Chondrocyte (in vitro differentiated cells): ENCODE measurements around the gene IVD. TPM values are rescaled to one million over a fixed set of nuclear protein-coding genes. Genes with fewer than 3 reads are reported as not detected.

ENCODE experiments used
- DNase-seq: peaks from one replicate; pipeline ENCODE4 v3.0.0; 2021; ENCODE audit warnings: mixed read lengths, low spot score
- H3K27ac Mint-ChIP-seq: one replicate; pipeline ENCODE4 v1.8.0; 2021; ENCODE audit warnings: mild to moderate bottlenecking, moderate library complexity, mixed read lengths; ENCODE audit not compliant: unreplicated experiment
- H3K27me3 Mint-ChIP-seq: 2 replicates; pipeline ENCODE4 v1.8.0; 2021; ENCODE audit warnings: low read depth, mixed read lengths
- H3K36me3 Mint-ChIP-seq: 2 replicates; pipeline ENCODE4 v1.8.0; 2021; ENCODE audit warnings: low read depth, mixed read lengths
- H3K4me1 Mint-ChIP-seq: 2 replicates; pipeline ENCODE4 v1.8.0; 2021; ENCODE audit warnings: low read depth, mild to moderate bottlenecking, mixed read lengths
- H3K4me3 Mint-ChIP-seq: one replicate; pipeline ENCODE4 v1.8.0; 2021; ENCODE audit warnings: mild to moderate bottlenecking, moderate library complexity, mixed read lengths; ENCODE audit not compliant: unreplicated experiment
- H3K9me3 Mint-ChIP-seq: 2 replicates; pipeline ENCODE4 v1.8.0; 2021; ENCODE audit warnings: low read depth, mixed read lengths
- CTCF ChIP-seq: fragments of 200-600 bp; sonication (generic); IDR thresholded peaks from 2 replicates; pipeline ENCODE4 v1.5.0; 2021; ENCODE audit warnings: antibody characterized with exemption, mild to moderate bottlenecking, moderate library complexity
- total RNA-seq: library from RNA; stranded (reverse); gene quantifications from 3 replicates; pipeline ENCODE4 v1.2.1, GENCODE V29; 2021

Gene IVD
- total RNA-seq, 1 donor from 2014 or later = 42.5 TPM

DNA sequence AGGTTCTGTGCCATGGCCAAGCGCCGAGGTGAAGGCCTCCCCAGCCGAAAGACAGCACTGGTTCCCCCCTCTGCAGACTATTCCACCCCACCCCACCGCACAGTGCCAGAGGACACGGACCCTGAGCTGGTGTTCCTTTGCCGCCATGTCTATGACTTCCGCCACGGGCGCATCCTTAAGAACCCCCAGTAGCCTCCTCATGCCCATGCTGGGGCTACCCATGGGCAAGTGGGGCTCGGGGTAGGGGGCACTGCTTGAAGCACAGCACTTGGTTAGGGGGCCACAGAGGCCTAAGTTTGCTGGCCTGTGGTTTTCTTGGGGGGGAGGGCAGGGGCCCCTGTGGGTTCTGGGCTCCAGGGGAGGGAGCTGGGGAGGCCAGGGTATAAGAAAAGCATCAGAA, 60.3 kb downstream of the IVD start:
- Mint-ChIP-seq H3K4me1 (peaks cover 6% of the 10 kb centered on the region), H3K4me3 (no peak overlapping the region), H3K36me3 (peaks cover 11% of the 10 kb centered on the region), H3K27ac (no peak overlapping the region), H3K27me3 (no peaks in the 10 kb centered on the region), H3K9me3 (no peaks in the 10 kb centered on the region)
- TF ChIP-seq CTCF = no peak
- peak; percentile 73 for DNase-seq

- Mint-ChIP-seq H3K9me3 (no peaks in the 10 kb centered on the region), H3K27me3 (no peaks in the 10 kb centered on the region), H3K4me3 (no peak overlapping the region), H3K27ac (no peak overlapping the region), H3K4me1 (peaks cover 7% of the 10 kb centered on the region), H3K36me3 (peaks cover 11% of the 10 kb centered on the region)
- TF ChIP-seq CTCF = no peak
- DNase-seq = peak; percentile 35
Measured at GRCh38 chr15:40466426-40467260, 61.0 kb downstream of the IVD start.

- H3K4me3 Mint-ChIP-seq = no peak overlapping the region
- TF ChIP-seq CTCF = no peak
- DNase-seq = peak; percentile 62
- peaks cover 11% of the 10 kb centered on the region for H3K36me3 Mint-ChIP-seq
- H3K27ac Mint-ChIP-seq = no peak overlapping the region
- no peaks in the 10 kb centered on the region for H3K27me3 Mint-ChIP-seq
- H3K4me1 Mint-ChIP-seq = peaks cover 12% of the 10 kb centered on the region
- H3K9me3 Mint-ChIP-seq = no peaks in the 10 kb centered on the region
Measured at GRCh38 chr15:40467261-40467615, 61.6 kb downstream of the IVD start.

DNA sequence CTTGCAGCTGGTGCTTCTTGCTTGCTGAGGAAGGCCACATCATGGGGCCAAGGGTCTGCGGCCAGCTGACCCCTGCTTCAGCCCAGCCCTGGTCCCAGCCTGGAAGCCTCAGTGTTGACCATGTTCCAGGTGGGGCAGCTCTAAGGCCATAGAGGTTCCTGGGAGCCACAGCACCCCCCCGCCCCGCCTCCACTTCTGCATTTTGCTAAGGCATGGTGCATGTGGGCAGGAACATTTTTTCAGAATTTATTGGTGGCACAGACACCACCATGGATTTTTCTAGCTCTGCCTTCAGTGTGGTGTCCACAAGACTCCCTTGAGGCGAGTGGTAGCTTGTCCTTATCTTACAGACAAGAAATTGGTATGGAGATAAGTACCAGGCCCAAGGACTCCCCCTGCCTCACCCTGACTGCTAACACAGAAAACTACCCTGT, 63.3 kb downstream of the IVD start:
- Mint-ChIP-seq H3K4me3 (no peak overlapping the region), H3K36me3 (peaks cover 7% of the 10 kb centered on the region), H3K27ac (no peak overlapping the region), H3K4me1 (peaks cover 12% of the 10 kb centered on the region), H3K27me3 (no peaks in the 10 kb centered on the region), H3K9me3 (no peaks in the 10 kb centered on the region)
- TF ChIP-seq CTCF = no peak
- peak; percentile 42 for DNase-seq

GRCh38 chr15:40469776-40470390, 64.3 kb downstream of the IVD start:
- Mint-ChIP-seq H3K36me3 (peaks cover 7% of the 10 kb centered on the region), H3K27ac (peak overlapping the region; percentile 90), H3K9me3 (no peaks in the 10 kb centered on the region), H3K4me1 (peaks cover 12% of the 10 kb centered on the region), H3K27me3 (no peaks in the 10 kb centered on the region), H3K4me3 (peak overlapping the region; percentile 66)
- peak; percentile 48 for DNase-seq
- no peak for TF ChIP-seq CTCF
